Lower leg skin (tissue), 3 donors: ENCODE measurements around the gene VSTM2L.

Experiments used
- POLR2A ChIP-seq, 2 donors: fragments of 450-650 bp; IDR thresholded peaks; one replicate each; pipeline ENCODE4 v1.6.1; 2016 to 2017; ENCODE audit warnings: antibody characterized with exemption in 2 of 2, mild to moderate bottlenecking in 1 of 2, moderate library complexity in 1 of 2
- TF ChIP-seq, protein P1 (sequence below), 3 donors: fragments of 450-650 bp; IDR thresholded peaks; one replicate each; pipeline ENCODE4 v1.5.1; 2016; ENCODE audit warnings: antibody characterized with exemption in 3 of 3, mild to moderate bottlenecking in 3 of 3, moderate library complexity in 2 of 3

DNA sequence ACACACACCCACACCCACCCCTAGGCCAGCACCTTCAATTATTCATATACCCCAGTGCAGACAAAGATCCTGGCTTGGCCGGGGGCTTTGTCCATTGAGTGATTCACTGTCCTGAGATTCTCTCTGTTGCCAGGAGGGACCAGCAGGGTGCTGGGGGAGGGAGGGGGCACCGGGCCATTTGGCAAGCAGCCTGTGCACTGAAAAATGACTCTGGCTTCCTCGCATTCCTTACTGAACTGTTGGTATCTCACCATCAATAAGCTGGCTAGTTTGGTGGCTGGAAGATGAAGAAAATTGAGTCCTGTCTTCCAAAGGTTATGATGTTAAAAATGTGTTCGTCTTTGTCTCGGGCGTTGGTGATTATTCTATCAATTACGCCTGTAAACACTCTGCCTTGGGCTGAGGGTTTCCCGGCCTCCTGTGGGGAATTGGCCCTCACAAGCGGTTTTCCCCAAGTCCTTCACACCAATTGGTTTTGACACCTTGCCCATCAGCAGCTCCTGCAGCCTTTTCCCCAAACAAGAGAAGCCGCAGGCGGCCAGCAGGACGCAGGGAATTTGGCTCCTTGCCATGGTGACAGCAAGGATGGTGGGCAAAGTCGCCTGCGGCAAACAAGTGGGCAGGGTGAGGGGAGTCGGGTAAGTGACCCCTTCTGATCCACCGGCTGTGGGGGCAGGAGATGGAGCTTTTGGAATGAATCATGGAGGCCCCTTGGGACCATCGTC lies 4.9 kb downstream of the VSTM2L start:
- TF ChIP-seq, protein P1, sequence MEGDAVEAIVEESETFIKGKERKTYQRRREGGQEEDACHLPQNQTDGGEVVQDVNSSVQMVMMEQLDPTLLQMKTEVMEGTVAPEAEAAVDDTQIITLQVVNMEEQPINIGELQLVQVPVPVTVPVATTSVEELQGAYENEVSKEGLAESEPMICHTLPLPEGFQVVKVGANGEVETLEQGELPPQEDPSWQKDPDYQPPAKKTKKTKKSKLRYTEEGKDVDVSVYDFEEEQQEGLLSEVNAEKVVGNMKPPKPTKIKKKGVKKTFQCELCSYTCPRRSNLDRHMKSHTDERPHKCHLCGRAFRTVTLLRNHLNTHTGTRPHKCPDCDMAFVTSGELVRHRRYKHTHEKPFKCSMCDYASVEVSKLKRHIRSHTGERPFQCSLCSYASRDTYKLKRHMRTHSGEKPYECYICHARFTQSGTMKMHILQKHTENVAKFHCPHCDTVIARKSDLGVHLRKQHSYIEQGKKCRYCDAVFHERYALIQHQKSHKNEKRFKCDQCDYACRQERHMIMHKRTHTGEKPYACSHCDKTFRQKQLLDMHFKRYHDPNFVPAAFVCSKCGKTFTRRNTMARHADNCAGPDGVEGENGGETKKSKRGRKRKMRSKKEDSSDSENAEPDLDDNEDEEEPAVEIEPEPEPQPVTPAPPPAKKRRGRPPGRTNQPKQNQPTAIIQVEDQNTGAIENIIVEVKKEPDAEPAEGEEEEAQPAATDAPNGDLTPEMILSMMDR (IDR thresholded peaks at IDR 0.05) = no peak
- no peak for TF ChIP-seq POLR2A (IDR thresholded peaks at IDR 0.05)
